Ishikawa (cell line): ENCODE data around the gene RYR3.

Experiments used
- CEBPB ChIP-seq: IDR thresholded peaks from 2 replicates; pipeline ENCODE4 v1.6.1; 2012
- CREB1 ChIP-seq: IDR thresholded peaks from 2 replicates; pipeline ENCODE4 v1.6.1; 2012; ENCODE audit warnings: low read depth
- EGR1 ChIP-seq: IDR thresholded peaks from 2 replicates; pipeline ENCODE4 v1.6.1; 2012
- EP300 ChIP-seq: IDR thresholded peaks from 2 replicates; pipeline ENCODE4 v1.6.1; 2012; ENCODE audit warnings: borderline replicate concordance
- FOXM1 ChIP-seq: IDR thresholded peaks from 2 replicates; pipeline ENCODE4 v1.6.1; 2012; ENCODE audit warnings: low read depth, borderline replicate concordance
- NFIC ChIP-seq: IDR thresholded peaks from 2 replicates; pipeline ENCODE4 v1.6.1; 2012
- RAD21 ChIP-seq: IDR thresholded peaks from 2 replicates; pipeline ENCODE4 v1.6.1; 2012; ENCODE audit warnings: low read depth
- TAF1 ChIP-seq: IDR thresholded peaks from 2 replicates; pipeline ENCODE4 v1.6.1; 2012; ENCODE audit warnings: low read depth, mild to moderate bottlenecking
- TCF12 ChIP-seq: IDR thresholded peaks from 2 replicates; pipeline ENCODE4 v1.6.1; 2012; ENCODE audit warnings: low read depth
- TEAD4 ChIP-seq: IDR thresholded peaks from 2 replicates; pipeline ENCODE4 v1.6.1; 2012
- YY1 ChIP-seq: IDR thresholded peaks from 2 replicates; pipeline ENCODE4 v1.6.1; 2012; ENCODE audit warnings: low read depth
- ZBTB7A ChIP-seq: IDR thresholded peaks from 2 replicates; pipeline ENCODE4 v1.6.1; 2012; ENCODE audit warnings: low read depth
- TF ChIP-seq, protein P1 (sequence below): IDR thresholded peaks from 2 replicates; pipeline ENCODE4 v1.6.1; 2012
- TF ChIP-seq, protein P2 (sequence below): IDR thresholded peaks from 2 replicates; pipeline ENCODE4 v1.6.1; 2012; ENCODE audit warnings: low read depth, mild to moderate bottlenecking
- TF ChIP-seq, protein P3 (sequence below): IDR thresholded peaks from 2 replicates; pipeline ENCODE4 v1.6.1; 2012

Gene RYR3

DNA sequence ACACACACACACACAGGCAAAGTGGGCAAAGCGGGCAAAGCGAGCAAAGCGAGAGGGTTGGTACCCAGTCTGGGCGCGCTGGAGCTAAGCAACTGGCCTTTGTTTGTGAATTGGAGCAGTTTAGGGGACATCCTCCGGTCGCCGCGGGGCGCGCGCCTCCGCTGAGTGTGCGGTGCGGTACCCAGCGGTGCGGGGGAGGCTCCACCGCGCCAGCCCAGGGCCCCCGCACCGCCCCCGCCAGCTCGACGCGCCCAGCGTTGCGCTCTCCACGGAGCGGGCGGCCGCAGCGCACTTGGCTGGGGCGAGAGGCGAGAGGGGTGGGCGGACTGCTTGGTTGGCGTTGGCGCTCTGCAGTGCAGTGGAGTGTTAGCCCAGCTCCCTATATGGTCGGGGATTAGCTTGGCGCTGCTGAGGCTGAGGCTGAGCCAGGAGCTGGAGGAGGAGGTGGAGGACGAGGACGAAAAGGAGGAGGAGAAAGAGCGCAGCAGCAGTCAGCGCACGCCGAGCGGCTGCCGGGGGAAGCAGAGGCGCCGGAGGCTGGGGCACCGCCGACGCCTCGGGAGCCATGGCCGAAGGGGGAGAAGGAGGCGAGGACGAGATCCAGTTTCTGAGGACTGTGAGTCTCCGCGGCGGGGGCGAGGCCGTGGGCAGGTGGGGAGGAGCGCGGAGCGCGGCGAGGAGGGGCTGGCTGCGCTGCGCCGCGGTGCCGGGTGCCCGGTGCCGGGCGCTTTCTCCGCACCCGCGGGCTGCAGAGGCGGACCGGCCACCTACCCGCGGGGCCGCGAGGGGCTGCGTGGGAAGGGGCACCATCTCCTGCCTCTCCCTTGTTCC, at the start of gene RYR3:
Gene RYR3 (plus strand): TSS at position 487 of the 831 bp plus-strand sequence. CDS start 79 bp downstream, at position 566.
- TF ChIP-seq EGR1: no peak
- TF ChIP-seq RAD21: no peak

DNA sequence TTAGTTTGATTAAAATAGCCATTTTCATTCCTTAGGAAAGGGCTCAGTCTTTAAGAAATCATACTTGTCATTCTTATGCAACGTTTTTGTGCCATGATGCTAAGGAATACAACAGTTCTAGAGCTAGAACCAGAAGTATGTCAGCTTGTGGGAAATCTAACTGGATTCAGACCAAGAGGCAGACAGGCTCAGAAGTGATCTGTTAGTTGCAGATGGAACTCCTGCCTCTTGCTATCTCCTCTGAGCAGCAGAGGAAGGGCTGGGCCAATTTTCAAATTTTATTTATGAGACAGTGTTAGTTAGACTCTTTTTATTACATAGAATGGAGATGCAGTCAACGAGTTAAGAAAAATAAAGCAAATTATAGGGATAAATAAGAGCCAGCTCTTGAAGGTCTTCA, 48.5 kb upstream of the RYR3 start:
- TF ChIP-seq EGR1: no peak
- TF ChIP-seq YY1: no peak
- no peak for TF ChIP-seq CREB1

DNA sequence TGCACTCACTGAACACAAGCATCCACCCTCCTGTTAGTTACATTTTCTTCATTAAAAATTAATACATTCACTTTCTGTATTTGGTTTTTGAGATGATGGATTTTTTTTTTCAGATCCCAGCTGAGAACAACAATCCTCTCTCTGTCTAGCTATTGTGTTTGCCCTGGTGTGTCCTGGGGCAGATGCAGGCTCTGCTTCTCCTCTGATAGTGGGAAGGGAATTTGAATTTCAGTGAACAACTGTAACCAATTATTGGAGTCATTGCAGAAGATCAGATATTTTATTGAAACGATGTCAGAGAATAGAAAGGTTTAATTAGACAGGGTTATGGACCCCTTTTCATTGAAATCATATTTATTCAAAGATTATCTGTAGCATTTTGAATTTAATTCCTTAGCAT, 33.1 kb upstream of the RYR3 start:
- TF ChIP-seq, protein P1, sequence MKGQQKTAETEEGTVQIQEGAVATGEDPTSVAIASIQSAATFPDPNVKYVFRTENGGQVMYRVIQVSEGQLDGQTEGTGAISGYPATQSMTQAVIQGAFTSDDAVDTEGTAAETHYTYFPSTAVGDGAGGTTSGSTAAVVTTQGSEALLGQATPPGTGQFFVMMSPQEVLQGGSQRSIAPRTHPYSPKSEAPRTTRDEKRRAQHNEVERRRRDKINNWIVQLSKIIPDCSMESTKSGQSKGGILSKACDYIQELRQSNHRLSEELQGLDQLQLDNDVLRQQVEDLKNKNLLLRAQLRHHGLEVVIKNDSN: no peak
- TF ChIP-seq NFIC (no peak), TEAD4 (no peak), TCF12 (no peak), EP300 (no peak)

DNA sequence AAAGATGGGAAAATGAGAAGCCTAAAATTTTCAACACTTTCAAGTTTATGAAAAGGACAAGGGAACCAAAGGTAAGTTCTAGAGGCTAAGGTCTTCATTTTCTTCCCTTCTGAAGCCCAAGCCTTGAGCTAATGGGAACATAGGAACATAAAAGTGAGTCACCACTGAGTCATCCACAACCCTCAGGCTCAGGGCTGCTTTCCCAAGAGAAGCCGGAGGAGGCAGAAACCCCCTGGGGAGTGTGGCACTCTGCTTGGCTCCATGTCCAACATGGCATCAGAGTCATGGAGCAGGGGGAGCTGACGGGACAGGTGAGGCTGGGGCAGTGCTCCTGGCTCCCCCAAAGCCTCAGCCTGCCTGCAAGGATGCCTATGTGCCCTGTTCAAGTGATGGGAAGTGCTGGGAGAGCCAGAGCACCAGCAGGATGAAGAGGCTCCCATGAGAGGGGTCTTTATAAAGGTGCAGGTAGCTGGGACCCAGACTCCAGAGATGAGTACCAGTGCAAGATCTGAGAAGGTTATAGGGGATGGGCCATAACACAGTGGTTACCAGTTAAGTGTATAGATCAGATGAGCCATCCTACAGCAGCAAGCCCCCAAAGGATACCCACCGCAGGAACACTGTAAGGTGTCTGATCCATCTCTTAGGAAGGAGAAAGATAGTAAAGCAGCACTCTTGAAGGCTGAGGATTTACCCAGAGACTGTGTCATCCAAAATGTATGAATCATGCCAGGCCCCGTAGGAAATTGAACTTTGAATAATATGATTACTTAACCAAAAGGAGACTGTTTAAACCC, 31.8 kb upstream of the RYR3 start:
- TF ChIP-seq TAF1: no peak
- TF ChIP-seq, protein P2, sequence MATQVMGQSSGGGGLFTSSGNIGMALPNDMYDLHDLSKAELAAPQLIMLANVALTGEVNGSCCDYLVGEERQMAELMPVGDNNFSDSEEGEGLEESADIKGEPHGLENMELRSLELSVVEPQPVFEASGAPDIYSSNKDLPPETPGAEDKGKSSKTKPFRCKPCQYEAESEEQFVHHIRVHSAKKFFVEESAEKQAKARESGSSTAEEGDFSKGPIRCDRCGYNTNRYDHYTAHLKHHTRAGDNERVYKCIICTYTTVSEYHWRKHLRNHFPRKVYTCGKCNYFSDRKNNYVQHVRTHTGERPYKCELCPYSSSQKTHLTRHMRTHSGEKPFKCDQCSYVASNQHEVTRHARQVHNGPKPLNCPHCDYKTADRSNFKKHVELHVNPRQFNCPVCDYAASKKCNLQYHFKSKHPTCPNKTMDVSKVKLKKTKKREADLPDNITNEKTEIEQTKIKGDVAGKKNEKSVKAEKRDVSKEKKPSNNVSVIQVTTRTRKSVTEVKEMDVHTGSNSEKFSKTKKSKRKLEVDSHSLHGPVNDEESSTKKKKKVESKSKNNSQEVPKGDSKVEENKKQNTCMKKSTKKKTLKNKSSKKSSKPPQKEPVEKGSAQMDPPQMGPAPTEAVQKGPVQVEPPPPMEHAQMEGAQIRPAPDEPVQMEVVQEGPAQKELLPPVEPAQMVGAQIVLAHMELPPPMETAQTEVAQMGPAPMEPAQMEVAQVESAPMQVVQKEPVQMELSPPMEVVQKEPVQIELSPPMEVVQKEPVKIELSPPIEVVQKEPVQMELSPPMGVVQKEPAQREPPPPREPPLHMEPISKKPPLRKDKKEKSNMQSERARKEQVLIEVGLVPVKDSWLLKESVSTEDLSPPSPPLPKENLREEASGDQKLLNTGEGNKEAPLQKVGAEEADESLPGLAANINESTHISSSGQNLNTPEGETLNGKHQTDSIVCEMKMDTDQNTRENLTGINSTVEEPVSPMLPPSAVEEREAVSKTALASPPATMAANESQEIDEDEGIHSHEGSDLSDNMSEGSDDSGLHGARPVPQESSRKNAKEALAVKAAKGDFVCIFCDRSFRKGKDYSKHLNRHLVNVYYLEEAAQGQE: no peak
- no peak for TF ChIP-seq FOXM1
- TF ChIP-seq TEAD4: no peak
- TF ChIP-seq RAD21: no peak
- 0 out of 2 replicates have a peak, but pooled peaks have one; percentile 12 for TF ChIP-seq EP300
- TF ChIP-seq, protein P3, sequence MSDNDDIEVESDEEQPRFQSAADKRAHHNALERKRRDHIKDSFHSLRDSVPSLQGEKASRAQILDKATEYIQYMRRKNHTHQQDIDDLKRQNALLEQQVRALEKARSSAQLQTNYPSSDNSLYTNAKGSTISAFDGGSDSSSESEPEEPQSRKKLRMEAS: no peak
- peak; percentile 55; the same call in 1 of the 2 replicates for TF ChIP-seq YY1
- no peak for TF ChIP-seq ZBTB7A
- TF ChIP-seq, protein P1: no peak
- no peak for TF ChIP-seq EGR1

DNA sequence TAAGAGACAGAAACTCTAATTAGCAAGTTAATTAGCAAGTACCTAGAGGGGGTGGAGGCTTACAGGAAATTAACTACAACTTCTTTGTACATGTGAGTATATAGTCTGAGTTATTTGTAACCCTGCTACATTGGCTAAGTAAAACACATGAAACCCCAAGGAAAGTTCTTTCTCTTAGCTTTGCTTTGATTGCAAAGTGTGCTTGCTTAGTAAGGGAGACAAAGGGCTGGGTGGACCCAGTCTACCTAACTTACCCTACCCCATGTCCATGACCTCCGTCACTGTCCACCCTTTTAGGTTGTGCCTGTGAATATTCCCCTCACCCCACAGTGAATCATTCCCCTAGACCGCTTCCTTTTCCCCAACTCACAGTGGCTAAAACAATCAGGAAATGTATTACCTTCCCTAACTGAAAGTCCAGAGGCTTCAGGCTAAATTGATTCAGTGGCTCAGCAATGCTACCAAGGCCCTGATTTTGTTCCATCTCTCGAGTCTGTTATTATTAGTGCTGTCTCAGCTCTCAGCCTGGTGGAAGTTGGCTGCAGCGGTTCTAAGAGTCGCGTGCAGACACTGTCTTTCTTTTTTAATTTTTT, 31.1 kb upstream of the RYR3 start:
- TF ChIP-seq TAF1: no peak
- TF ChIP-seq EP300: no peak
- no peak for TF ChIP-seq YY1
- no peak for TF ChIP-seq NFIC
- TF ChIP-seq, protein P3: no peak
- TF ChIP-seq CREB1: no peak
- TF ChIP-seq FOXM1: no peak
- TF ChIP-seq, protein P2: no peak
- no peak for TF ChIP-seq RAD21

DNA sequence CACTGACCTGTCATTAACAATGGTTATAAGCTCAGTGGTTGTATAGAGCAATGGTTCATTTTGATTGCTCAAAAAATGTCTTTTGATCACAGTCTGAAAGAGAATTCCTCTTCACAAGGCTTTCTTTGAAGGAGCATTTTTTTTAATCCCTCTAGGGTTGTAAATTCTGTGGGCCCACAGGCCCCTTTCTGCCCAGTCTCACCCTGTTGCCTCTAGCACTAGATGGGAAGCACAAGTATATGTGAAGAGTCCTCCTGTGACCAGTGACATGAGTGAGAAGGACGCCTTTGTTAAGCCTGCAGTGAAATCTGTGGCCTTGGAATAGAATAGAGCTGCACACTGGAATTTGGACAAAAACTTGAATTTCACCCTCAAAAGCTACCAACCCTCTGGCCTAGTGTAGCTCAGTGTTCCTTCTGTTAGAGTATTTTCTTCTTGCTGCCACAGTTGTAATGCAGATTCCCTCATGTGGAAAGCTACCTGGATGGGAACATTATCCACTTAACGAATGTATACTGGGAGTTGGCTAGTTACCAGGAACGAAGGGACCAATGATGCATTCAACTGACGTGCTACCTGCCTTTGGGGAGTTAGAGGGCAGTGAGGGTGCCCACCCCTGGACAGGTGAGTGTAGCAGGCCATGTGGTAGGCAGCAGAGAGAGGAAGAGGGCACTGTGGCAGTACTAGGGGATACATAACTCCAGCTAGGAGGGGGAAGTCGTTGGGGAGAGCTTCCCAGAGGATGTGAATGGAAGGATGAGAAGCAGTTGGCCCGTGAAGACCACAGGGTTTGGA, 28.3 kb upstream of the RYR3 start:
- TF ChIP-seq TAF1: no peak
- TF ChIP-seq YY1: no peak
- no peak for TF ChIP-seq TEAD4
- no peak for TF ChIP-seq TCF12
- TF ChIP-seq EP300: no peak
- no peak for TF ChIP-seq CEBPB
- TF ChIP-seq FOXM1: no peak
- no peak for TF ChIP-seq CREB1
- TF ChIP-seq, protein P3: no peak
- TF ChIP-seq, protein P1: no peak
- TF ChIP-seq NFIC: no peak
- TF ChIP-seq EGR1: no peak
- no peak for TF ChIP-seq ZBTB7A
- TF ChIP-seq, protein P2: no peak
- TF ChIP-seq RAD21: no peak
